ENCODE measurements around the gene GAL3ST3. TPM values are rescaled to one million over a fixed set of nuclear protein-coding genes. Genes with fewer than 3 reads are reported as not detected.

GAL3ST3 gene
- total RNA-seq, 4 donors from 2014 or later: not detected

- WGBS, 2 donors: 1 to 2% methylated on average over 16 to 27 of the region's 60 CpGs
- intact Hi-C loops (cut with DNase I; ENCODE audit: low total_unique reads): loop anchor here (10.0 kb wide), 1 partner anchor 64 kb away; no protein-coding TSS in a partner anchor
- TF ChIP-seq CTCF (IDR thresholded peaks at IDR 0.05): no peak
- TF ChIP-seq POLR2A (IDR thresholded peaks at IDR 0.05): no peak
- peak overlapping the region; percentile 88 for H3K4me3 ChIP-seq (ENCODE audit: low read depth, poor library complexity, severe bottlenecking)
- DNase-seq (ENCODE audit: low spot score in 2 of 2): peak; percentile 50 to 92
Observed at GRCh38 chr11:66070604-66071380, 21.8 kb upstream of the GAL3ST3 start.

GRCh38 chr11:66069715-66070603, 21.0 kb upstream of the GAL3ST3 start, which contains the start of gene PACS1:
TSS of gene PACS1 (plus strand) at chr11:66070272. CDS start at chr11:66070487, 215 bp downstream.
- TF ChIP-seq POLR2A (IDR thresholded peaks at IDR 0.05) (no peak), CTCF (IDR thresholded peaks at IDR 0.05) (no peak)
- 0 to 1% methylated on average over 18 to 25 of the region's 120 CpGs for WGBS, 2 donors
- DNase-seq (ENCODE audit: low spot score in 2 of 2): peak; percentile 47 to 93
- peak within 1 kb of the TSS; percentile 88 for H3K4me3 ChIP-seq (ENCODE audit: low read depth, poor library complexity, severe bottlenecking)
- intact Hi-C loops (cut with DNase I; ENCODE audit: low total_unique reads): loop anchor here (10.0 kb wide), 1 partner anchor 65 kb away; no protein-coding TSS in a partner anchor

- no peak for TF ChIP-seq CTCF (IDR thresholded peaks at IDR 0.05)
- no peak for TF ChIP-seq POLR2A (IDR thresholded peaks at IDR 0.05)
- DNase-seq (ENCODE audit: low spot score in 2 of 2): peak; percentile 44 to 89
- intact Hi-C loops (cut with DNase I; ENCODE audit: low total_unique reads): no loop called here
- peak overlapping the region; percentile 61 for H3K4me3 ChIP-seq (ENCODE audit: low read depth, poor library complexity, severe bottlenecking)
- 31 to 36% methylated on average over 14 of the region's 14 CpGs for WGBS, 2 donors
Observed at GRCh38 chr11:66068923-66069714, 20.2 kb upstream of the GAL3ST3 start.

GRCh38 chr11:66068154-66068821, 19.3 kb upstream of the GAL3ST3 start:
- DNase-seq (ENCODE audit: low spot score in 2 of 2): peak; percentile 53 to 93
- 49 to 54% methylated on average over 17 of the region's 17 CpGs for WGBS, 2 donors
- intact Hi-C loops (cut with DNase I; ENCODE audit: low total_unique reads): no loop called here
- TF ChIP-seq POLR2A (IDR thresholded peaks at IDR 0.05) (no peak), CTCF (IDR thresholded peaks at IDR 0.05) (peak in 1 of 3 donors; percentile 72)
- H3K4me3 ChIP-seq (ENCODE audit: low read depth, poor library complexity, severe bottlenecking): no peak overlapping the region

GRCh38 chr11:66067640-66068039, 18.7 kb upstream of the GAL3ST3 start:
- peak in 1 of 2 donors; percentile 50 for DNase-seq (ENCODE audit: low spot score in 2 of 2)
- WGBS, 2 donors: 83 to 88% methylated on average over 4 of the region's 4 CpGs
- intact Hi-C loops (cut with DNase I; ENCODE audit: low total_unique reads): no loop called here
- no peak overlapping the region for H3K4me3 ChIP-seq (ENCODE audit: low read depth, poor library complexity, severe bottlenecking)
- TF ChIP-seq CTCF (IDR thresholded peaks at IDR 0.05) (no peak), POLR2A (IDR thresholded peaks at IDR 0.05) (no peak)
